ENCODE data around the gene MRPL9.

GRCh38 chr1:151718011-151718431 is 45.3 kb downstream of the MRPL9 start:
- no peak for TF ChIP-seq POLR2AphosphoS5 (IDR thresholded peaks at IDR 0.05; ENCODE audit: insufficient read depth in 1 of 2, low read depth in 1 of 2)
- no peak for TF ChIP-seq CTCF (IDR thresholded peaks at IDR 0.05)
- TF ChIP-seq POLR2A (IDR thresholded peaks at IDR 0.05), result no peak

All from vagina (tissue), 2 donors.